Activated T-cell treated with anti-CD3 and anti-CD28 coated beads, Interleukin-2, amount 50 U/mL, for 4 hours (primary cell): ENCODE data around the gene LEMD2. TPM values are rescaled to one million over a fixed set of nuclear protein-coding genes. Genes with fewer than 3 reads are reported as not detected.

Experiments used
- ATAC-seq, 2 donors: fragments of 200-7000 bp; cut with Tn5 transposase; one replicate each; pipeline ENCODE4 v1.10.0; 2021
- DNase-seq: peaks from one replicate; pipeline ENCODE4 v3.0.0-alpha.2; 2020
- H3K27me3 Mint-ChIP-seq: one replicate; pipeline ENCODE4 v1.8.0; 2021; ENCODE audit warnings: low read depth, mixed read lengths
- H3K36me3 Mint-ChIP-seq: one replicate; pipeline ENCODE4 v1.8.0; 2022; ENCODE audit warnings: mixed read lengths; ENCODE audit not compliant: insufficient read depth
- H3K4me1 Mint-ChIP-seq: one replicate; pipeline ENCODE4 v1.8.0; 2021; ENCODE audit warnings: low read depth, mixed read lengths
- H3K4me3 Mint-ChIP-seq: one replicate; pipeline ENCODE4 v1.8.0; 2021; ENCODE audit warnings: mild to moderate bottlenecking, moderate library complexity, mixed read lengths
- H3K9me3 Mint-ChIP-seq: one replicate; pipeline ENCODE4 v1.8.0; 2021; ENCODE audit warnings: mixed read lengths
- total RNA-seq, 3 donors: library from RNA; stranded (reverse); gene quantifications; one replicate each; pipeline ENCODE4 v1.2.1, GENCODE V29; 2021

Gene LEMD2
- total RNA-seq, 3 donors from 2014 or later: 44.4 to 51.8 (median 49.5) TPM

- ATAC-seq: no peak
- H3K4me3 Mint-ChIP-seq: no peak overlapping the region
- peaks cover 4% of the 10 kb centered on the region for H3K4me1 Mint-ChIP-seq
Measured at GRCh38 chr6:33742092-33742491, 46.8 kb downstream of the LEMD2 start.

DNA sequence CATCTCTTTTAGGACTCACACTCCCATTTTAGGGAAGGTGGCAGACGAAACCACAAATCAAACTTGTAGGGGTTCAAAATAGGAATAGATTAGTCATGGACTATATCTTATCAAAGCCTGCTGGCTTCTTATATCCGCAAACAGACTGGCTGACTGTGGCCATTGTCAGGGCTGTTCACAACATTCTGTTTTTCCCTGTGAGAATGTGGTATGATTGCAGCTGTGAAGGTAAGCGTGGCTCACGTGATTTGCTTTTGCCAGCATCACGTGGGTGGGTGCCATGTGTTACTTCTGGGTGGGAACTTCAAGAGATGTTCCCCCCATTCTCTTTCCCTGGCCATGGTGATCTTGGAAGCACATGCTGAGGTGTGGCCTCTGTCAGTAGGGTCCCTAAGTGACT is 48.1 kb downstream of the LEMD2 start:
- Mint-ChIP-seq H3K9me3 (no peaks in the 10 kb centered on the region), H3K4me3 (no peak overlapping the region), H3K36me3 (no peaks in the 10 kb centered on the region), H3K27me3 (peaks cover 7% of the 10 kb centered on the region), H3K4me1 (peaks cover 4% of the 10 kb centered on the region)
- ATAC-seq: no peak
- DNase-seq: no peak

More at GRCh38 chr6:33742092-33742491, 46.8 kb downstream of the LEMD2 start:
- Mint-ChIP-seq H3K36me3 (no peaks in the 10 kb centered on the region), H3K27me3 (peaks cover 7% of the 10 kb centered on the region), H3K9me3 (no peaks in the 10 kb centered on the region)
- no peak for DNase-seq

DNA sequence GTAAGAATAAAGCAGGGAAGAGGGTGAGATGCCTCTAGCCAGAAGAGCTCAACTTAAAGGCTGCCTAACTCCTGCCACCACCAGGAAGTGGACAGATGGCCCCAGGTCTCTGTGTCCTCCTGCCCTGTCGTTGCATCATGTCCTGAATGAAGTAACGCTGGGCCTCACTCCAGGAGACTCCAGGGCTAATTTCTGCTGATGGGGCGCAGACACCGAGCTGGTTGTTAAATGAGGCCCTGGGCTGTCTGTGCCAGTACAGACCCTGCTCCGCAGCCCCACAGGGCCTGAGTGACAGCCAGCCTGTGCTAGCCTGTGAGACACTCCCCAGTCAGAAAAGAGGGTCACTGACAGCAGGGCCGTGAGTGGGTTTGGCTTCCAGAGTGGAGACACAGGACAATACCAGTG is 48.7 kb downstream of the LEMD2 start:
- peaks cover 4% of the 10 kb centered on the region for H3K4me1 Mint-ChIP-seq
- ATAC-seq: no peak
- no peaks in the 10 kb centered on the region for H3K36me3 Mint-ChIP-seq
- H3K27me3 Mint-ChIP-seq: peaks cover 7% of the 10 kb centered on the region
- no peak overlapping the region for H3K4me3 Mint-ChIP-seq
- H3K9me3 Mint-ChIP-seq: no peaks in the 10 kb centered on the region
- DNase-seq: no peak

DNA sequence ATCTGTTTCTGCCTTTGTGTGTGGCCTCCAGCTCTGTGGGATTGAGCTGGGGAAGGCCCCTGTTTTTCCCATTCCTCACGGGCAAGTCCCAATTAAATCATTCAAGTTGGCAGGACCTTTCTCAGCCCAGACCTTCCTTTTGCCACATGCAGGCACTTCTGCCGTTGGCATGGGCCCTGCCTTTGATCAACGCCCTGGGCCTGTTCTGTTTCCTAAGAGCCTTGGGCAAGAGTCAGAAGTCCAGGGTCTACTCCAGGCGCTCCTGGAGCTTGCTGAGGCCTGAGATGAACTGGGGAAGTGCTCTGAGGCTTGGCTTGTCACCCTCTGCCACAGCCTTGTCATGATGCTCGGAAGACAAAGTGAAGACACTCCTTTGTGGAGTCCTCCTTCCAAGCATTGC is 49.4 kb downstream of the LEMD2 start:
- Mint-ChIP-seq H3K9me3 (no peaks in the 10 kb centered on the region), H3K27me3 (peaks cover 7% of the 10 kb centered on the region), H3K36me3 (no peaks in the 10 kb centered on the region), H3K4me3 (no peak overlapping the region), H3K4me1 (peaks cover 4% of the 10 kb centered on the region)
- ATAC-seq: no peak
- no peak for DNase-seq

DNA sequence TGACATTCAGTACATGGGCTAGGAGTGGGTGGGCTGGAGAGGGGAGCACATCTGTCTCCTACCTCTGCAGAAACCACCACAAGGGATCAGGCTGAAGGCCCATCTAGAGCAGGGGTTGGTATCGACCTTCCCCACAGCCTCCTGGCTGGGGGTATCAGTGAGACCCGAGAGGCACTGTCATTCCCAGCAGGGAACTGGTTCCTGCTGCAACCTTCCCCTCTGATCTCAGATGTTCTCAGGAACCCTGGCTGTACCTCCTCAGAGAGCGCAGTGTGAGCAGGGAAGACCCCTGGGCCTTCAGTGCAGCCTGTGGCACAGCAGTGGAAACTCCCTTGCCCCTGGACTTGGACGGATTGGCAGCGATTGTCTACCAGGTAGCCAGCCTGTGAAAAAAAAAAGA is 50.1 kb downstream of the LEMD2 start:
- peaks cover 7% of the 10 kb centered on the region for H3K27me3 Mint-ChIP-seq
- DNase-seq (no peak), ATAC-seq (no peak)
- no peaks in the 10 kb centered on the region for H3K4me1 Mint-ChIP-seq
- no peak overlapping the region for H3K4me3 Mint-ChIP-seq
- no peaks in the 10 kb centered on the region for H3K9me3 Mint-ChIP-seq
- H3K36me3 Mint-ChIP-seq: no peaks in the 10 kb centered on the region

DNA sequence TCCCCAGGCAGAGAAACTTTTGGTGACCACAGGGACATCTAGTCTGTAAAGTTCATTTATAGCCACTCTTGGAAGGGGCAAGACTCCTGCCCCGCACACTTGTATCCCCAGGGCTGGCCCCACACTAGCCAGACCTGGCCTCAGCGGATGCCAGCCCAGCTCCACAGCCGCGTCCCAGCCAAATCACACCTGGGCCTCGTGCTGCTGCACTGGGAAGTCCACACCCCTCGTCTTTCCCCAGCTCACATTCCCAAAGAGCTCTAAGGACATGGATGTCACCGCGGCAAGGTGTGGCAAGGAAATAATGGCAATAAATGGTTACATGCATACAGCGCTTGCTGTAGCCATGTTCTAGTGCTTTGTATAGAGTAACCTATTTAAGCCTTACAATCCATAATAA is 50.8 kb downstream of the LEMD2 start:
- Mint-ChIP-seq H3K4me3 (no peak overlapping the region), H3K27me3 (peaks cover 7% of the 10 kb centered on the region), H3K36me3 (no peaks in the 10 kb centered on the region), H3K9me3 (no peaks in the 10 kb centered on the region), H3K4me1 (no peaks in the 10 kb centered on the region)
- DNase-seq: no peak
- ATAC-seq: no peak

DNA sequence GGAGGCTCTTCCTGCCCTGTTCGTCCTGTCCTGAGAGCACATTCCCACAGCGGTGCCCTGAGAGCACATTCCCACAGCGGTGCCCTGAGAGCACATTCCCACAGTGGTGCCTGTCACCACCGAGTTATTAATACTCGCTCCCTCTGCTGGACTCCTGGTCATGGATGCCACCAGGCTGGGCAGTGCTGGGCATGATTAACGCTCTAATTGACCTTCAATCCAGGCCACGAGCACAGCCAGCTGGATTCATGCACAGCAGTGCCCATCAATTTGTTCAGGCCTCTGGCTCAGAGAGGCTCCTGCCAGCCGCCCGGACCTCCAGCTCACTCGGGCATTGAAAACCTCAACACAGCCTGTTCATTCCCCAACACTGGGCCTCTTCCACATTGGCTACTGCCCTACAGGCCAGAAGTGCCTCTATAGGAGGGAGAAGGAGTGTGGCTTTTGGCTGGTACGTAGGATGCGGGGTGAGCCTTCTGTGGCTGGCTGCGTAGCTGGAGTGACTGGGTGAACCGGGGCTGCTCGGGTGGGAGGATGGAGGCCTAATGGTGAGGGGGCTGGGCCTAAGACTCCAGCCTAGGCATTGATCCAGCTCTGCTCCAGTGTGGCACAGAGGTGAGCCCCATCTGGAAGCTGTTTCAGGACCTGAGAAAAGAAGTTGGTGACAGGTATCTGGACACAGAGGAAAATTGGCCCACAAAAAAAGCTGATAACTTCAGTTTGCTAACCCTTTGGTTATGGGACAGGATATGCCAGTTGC is 51.5 kb downstream of the LEMD2 start:
- H3K9me3 Mint-ChIP-seq: no peaks in the 10 kb centered on the region
- no peaks in the 10 kb centered on the region for H3K4me1 Mint-ChIP-seq

GRCh38 chr6:33735216-33735615 is 53.7 kb downstream of the LEMD2 start:
- Mint-ChIP-seq H3K9me3 (no peaks in the 10 kb centered on the region), H3K4me1 (no peaks in the 10 kb centered on the region), H3K27me3 (peaks cover 3% of the 10 kb centered on the region), H3K4me3 (no peak overlapping the region), H3K36me3 (no peaks in the 10 kb centered on the region)
- ATAC-seq: no peak
- no peak for DNase-seq

More for the DNA sequence above, 51.5 kb downstream of the LEMD2 start:
- ATAC-seq: no peak
- DNase-seq: no peak
- Mint-ChIP-seq H3K36me3 (no peaks in the 10 kb centered on the region), H3K27me3 (peaks cover 3% of the 10 kb centered on the region), H3K4me3 (no peak overlapping the region)

GRCh38 chr6:33733709-33734007 is 55.3 kb downstream of the LEMD2 start:
- DNase-seq (no peak), ATAC-seq (no peak)
- H3K27me3 Mint-ChIP-seq: peaks cover 3% of the 10 kb centered on the region
- H3K9me3 Mint-ChIP-seq: no peaks in the 10 kb centered on the region
- no peak overlapping the region for H3K4me3 Mint-ChIP-seq
- no peaks in the 10 kb centered on the region for H3K4me1 Mint-ChIP-seq
- H3K36me3 Mint-ChIP-seq: no peaks in the 10 kb centered on the region

DNA sequence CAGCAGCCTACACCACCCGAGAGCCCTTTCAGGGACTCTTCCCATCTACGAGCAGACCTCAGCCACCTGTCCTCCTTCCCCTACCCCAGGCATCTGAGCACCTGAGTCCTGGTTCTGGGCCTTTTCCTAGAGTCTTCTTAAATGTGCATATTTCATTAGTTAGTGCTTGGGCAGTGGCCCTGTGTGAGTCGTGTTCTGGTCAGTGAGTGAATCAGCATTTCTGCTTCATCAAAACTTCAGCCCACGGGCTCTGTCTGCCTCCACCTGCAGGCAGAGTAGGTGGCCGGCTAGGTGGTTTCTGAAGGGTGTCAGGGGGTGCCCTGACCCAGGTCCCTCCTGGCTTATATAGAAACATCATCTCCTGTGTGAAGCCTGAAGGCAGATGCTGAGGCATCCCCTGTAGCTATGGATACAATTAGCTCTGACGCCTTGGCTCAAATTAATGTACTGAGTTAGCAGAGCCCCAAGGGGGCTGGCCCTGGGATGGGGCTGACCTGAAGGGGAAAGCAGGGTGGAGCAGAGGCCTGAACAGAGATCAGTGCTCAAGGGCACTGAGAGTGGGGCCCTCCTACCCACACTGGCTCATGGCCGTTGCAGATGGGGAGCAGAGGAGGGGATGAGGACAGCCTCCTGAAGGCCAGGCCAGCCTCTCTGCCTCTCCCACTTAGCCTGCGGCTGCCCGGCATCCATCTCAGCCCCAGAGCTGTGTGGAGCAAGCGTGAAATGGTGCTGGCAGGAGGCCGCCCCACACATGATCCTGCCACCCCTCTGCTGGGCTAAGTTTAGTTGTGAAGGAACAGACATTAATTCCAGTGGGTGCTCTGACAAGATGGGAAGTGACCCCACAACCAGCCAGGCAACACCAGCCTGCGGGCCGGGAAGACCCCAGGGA is 55.9 kb downstream of the LEMD2 start:
- no peak for ATAC-seq
- no peaks in the 10 kb centered on the region for H3K9me3 Mint-ChIP-seq
- no peak for DNase-seq
- H3K4me1 Mint-ChIP-seq: no peaks in the 10 kb centered on the region
- peaks cover 3% of the 10 kb centered on the region for H3K27me3 Mint-ChIP-seq
- no peak overlapping the region for H3K4me3 Mint-ChIP-seq
- H3K36me3 Mint-ChIP-seq: no peaks in the 10 kb centered on the region

GRCh38 chr6:33732385-33732784 is 56.5 kb downstream of the LEMD2 start:
- Mint-ChIP-seq H3K9me3 (no peaks in the 10 kb centered on the region), H3K4me3 (no peak overlapping the region), H3K36me3 (no peaks in the 10 kb centered on the region), H3K27me3 (peaks cover 3% of the 10 kb centered on the region), H3K4me1 (no peaks in the 10 kb centered on the region)
- ATAC-seq (no peak), DNase-seq (no peak)

DNA sequence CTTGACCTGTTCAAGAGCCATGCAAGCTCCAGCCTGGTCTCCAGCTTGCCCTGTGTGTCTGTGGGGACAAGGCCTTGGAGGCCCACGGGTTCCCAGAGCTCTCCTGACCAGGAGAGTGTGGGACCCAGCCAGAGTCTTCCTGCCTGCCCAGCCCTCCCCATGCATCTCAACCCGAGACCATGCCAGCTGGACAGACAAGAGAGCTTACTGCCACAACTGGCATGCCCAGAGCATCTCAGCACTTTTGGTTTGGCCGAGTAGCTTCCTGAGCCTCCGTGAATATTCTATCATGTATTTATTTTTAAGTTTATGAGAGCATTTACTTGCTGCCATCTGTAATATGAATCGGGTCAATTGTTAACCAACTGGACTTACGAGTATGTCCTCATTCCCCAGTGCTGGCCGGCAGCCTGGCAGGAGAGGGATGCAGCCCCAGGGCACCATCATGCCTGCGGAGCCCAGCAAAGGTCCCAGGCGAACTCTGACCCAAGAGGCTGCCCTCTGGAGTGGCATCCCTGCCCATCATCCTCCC is 57.1 kb downstream of the LEMD2 start:
- no peaks in the 10 kb centered on the region for H3K4me1 Mint-ChIP-seq
- H3K4me3 Mint-ChIP-seq: no peak overlapping the region
- no peaks in the 10 kb centered on the region for H3K9me3 Mint-ChIP-seq
- H3K36me3 Mint-ChIP-seq: no peaks in the 10 kb centered on the region
- DNase-seq (no peak), ATAC-seq (no peak)
- H3K27me3 Mint-ChIP-seq: peaks cover 3% of the 10 kb centered on the region

- no peak for DNase-seq
- no peaks in the 10 kb centered on the region for H3K9me3 Mint-ChIP-seq
- no peaks in the 10 kb centered on the region for H3K36me3 Mint-ChIP-seq
- no peaks in the 10 kb centered on the region for H3K4me1 Mint-ChIP-seq
- ATAC-seq: no peak
- peaks cover 3% of the 10 kb centered on the region for H3K27me3 Mint-ChIP-seq
- H3K4me3 Mint-ChIP-seq: no peak overlapping the region
Measured at GRCh38 chr6:33731035-33731434, 57.9 kb downstream of the LEMD2 start.

GRCh38 chr6:33730611-33731010 is 58.3 kb downstream of the LEMD2 start:
- no peaks in the 10 kb centered on the region for H3K4me1 Mint-ChIP-seq
- no peak for DNase-seq
- ATAC-seq: no peak
- no peak overlapping the region for H3K4me3 Mint-ChIP-seq
- H3K9me3 Mint-ChIP-seq: no peaks in the 10 kb centered on the region
- peaks cover 3% of the 10 kb centered on the region for H3K27me3 Mint-ChIP-seq
- H3K36me3 Mint-ChIP-seq: no peaks in the 10 kb centered on the region

DNA sequence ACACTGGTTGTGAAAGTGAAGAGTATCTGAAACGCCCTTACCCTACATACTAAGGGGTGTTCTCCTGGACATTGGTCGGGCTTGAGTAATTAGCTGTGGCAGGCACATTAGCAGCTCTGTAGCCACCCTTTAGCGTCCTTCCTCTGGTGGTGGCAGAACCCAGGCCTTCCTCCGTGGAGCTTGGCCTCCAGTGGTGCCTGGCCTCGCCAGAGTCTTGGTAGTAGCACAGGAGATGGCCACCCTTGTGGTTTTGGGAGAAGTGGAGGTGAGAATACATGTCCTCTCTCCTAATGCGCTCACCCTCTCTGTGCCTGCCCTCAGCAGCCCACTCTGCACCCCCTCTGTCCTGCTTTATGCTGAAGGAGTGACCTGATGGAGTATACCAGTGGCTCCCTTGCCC is 59.9 kb downstream of the LEMD2 start:
- Mint-ChIP-seq H3K36me3 (no peaks in the 10 kb centered on the region), H3K9me3 (no peaks in the 10 kb centered on the region), H3K4me1 (peaks cover 11% of the 10 kb centered on the region), H3K27me3 (peaks cover 3% of the 10 kb centered on the region), H3K4me3 (no peak overlapping the region)
- DNase-seq: no peak
- no peak for ATAC-seq
